HG03460 (cell line): ENCODE results near the gene GAA.

Source experiments
- ATAC-seq: cut with Tn5 transposase; IDR thresholded peaks from one replicate; pipeline ENCODE4 v1.9.1; 2021; ENCODE audit not compliant: unreplicated experiment

The GAA gene

DNA sequence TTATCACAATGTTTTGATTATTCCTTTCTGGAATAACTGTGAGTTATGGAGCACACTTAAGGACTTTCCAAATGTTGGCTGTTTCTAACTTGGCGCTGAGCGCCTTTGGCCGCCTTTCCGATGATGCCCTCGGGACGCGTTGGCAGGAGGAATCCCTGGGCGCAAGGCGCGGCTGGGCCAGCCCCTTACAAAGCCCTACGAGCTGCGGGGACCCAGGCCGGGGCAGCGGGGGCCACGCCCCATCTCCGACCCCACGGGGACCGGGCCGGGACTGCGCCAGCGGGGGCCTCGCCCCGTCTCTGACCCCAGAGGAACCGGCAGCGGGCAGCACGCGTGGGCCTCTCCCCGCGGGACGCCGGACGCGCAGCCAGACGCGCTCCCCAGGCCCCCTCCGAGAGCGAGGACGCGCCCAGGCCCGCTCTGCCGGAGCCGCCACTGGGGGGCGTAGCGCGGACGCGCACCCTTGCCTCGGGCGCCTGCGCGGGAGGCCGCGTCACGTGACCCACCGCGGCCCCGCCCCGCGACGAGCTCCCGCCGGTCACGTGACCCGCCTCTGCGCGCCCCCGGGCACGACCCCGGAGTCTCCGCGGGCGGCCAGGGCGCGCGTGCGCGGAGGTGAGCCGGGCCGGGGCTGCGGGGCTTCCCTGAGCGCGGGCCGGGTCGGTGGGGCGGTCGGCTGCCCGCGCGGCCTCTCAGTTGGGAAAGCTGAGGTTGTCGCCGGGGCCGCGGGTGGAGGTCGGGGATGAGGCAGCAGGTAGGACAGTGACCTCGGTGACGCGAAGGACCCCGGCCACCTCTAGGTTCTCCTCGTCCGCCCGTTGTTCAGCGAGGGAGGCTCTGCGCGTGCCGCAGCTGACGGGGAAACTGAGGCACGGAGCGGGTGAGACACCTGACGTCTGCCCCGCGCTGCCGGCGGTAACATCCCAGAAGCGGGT is at the start of gene GAA:
TSS of gene GAA (plus strand) at position 571 of the 935 bp plus-strand sequence. CDS start 3,006 bp downstream, outside the sequence.
- ATAC-seq, result peak; percentile 63

DNA sequence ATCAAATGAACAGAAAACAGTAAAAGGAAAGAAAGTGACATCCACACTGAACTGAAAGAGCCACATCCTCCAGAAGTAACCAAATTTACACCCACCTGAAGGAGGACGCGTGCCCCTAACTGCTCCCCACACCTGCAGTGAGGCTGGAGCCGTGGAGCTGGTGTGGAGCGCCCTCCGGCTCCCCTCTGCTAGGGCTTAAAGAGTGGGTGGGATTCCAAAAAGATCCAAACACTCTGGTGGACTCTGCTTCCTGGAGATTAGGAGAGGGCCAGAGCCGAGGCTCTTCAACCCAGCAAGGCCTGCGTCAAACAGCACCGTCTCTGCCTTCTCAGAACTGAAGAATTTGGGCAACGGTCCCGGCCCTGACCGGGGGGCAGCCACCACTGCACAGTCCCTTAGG is 49.7 kb upstream of the GAA start:
- no peak for ATAC-seq

DNA sequence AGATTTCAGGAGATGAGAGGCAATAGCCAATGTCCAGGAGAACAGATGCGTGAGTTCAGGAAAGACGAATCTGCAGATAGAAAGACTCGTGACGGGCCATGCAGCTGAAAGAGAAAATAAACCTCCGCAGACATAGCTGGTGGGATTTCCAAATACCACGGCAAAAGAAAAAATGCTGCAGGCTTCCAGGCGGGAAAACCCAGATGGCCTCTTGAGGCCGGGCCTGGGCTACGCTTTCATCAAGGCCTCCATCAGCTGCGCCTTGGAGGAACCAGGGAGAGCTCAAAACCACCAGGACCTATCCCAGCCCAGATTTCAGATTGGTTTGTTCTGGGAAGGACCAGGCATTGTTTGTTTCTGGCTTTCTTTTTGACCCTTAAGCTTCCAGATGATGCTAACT is 48.3 kb upstream of the GAA start:
- no peak for ATAC-seq

DNA sequence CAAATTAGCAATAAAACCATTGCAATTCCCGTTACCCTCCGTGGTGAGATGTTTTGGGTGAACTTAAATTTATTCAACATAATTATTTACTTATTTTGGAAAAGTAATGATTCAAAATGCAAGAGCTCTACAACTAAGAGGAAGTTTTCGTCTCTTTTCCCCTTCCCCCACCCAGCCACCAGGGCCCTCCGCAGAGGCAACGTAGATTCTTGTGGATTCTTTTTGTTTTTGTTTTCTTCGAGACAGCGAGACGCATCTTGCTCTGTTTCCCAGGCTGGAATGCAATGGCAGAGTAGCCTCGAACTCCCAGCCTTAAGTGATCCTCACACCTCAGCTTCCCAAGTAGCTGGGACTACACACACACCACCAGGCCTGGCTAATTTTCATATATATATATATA is 45.8 kb upstream of the GAA start:
- no peak for ATAC-seq

DNA sequence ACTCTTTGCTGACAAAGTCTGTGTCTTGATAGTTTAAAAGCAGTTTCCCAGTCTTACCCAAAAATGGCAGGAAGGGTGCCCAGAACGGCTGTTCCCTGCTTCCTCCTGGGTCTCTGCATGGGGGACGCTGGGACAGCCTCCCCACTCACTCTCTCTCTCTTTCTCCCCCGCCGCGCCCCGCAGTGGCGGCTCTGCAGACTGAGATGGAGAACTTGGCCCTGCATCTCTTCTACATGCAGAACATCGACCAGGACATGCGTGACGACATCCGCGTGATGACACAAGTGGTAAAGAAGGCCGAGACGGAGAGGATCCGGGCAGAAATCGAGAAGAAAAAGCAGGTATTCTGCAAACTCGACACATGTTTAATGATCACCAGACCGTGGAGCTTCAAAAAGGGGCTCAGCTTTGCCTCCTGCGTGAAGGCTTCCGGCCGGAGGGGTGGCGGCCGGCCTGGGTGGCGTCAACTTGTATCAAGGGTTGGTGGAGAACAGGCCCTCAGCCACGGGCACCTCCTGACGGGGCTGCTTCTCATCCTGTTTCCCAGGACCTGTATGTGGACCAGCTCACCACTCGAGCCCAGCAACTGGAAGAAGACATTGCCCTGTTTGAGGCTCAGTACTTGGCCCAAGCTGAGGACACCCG is 42.9 kb upstream of the GAA start:
- ATAC-seq, result no peak

DNA sequence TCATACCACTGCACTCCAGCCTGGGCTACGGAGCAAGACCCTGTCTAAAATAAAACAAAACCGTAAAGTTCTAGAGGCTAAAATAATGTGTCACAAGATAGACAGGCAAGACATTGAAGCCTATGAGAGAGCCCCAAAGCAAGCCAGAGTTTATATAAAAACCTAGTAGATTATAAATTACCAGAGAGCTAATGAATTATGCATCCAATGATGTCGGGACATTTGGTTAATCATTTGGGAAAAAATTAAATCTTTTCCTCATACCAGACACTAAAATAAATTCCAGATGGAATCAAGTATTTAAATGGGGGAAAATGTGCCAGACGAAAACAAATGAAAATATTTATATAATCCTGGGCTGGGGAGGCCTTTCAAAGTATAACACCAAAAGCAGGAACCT is 40.7 kb upstream of the GAA start:
- ATAC-seq, result no peak

DNA sequence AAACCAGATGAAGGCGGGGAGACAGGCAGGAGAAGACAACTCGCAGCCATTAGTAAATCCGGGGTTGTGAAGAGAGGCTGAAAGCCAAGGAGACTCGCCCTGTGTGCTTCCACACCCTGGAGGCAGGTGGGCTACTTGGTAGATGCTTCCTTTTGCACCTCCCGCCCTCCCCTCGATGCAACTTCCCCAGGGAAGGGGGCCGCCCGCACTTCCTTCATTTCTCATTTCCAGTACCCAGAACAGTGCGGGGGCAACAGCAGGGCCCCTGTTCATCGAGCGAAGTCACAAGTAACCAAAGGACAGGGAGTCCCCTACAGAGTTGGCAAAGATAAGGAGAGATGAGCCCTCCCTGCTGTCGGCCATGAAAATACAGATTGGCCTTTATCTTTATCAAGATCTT is 40.0 kb upstream of the GAA start:
- ATAC-seq, result no peak

DNA sequence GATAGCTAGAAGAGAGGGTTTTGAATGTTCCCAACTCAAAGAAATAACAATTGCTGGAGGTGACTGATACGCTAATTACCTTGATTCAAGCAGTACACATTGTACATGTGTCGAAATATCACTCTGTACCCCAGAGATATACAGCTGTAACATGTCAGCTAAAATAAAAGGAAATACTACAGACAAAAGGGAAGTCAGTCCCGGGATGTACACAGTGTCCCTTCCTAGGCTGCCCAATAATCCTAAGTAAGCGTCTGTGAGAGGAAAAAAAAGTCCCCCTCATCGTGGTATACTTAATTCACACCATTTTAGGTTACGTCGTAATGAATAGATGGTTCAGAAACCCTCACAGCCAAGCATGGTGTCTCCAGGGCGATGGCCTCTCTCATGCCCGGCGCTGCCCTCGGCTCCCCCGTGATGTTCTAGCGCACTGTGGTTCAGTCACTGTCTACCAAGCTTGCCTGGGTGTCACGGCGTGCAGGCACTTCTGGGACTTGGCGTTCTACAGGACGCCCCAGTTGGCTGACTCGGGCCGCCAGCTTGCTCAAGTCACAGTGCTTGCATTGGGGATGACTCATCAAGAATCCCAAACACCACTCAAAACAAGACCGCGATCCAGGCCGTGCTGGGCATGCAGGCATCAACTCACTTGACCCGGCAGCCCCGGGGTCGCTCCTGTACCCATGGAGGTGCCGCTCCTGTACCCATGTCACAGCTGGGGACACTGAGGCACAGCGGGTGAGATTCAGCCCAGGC is 37.4 kb upstream of the GAA start:
- no peak for ATAC-seq

DNA sequence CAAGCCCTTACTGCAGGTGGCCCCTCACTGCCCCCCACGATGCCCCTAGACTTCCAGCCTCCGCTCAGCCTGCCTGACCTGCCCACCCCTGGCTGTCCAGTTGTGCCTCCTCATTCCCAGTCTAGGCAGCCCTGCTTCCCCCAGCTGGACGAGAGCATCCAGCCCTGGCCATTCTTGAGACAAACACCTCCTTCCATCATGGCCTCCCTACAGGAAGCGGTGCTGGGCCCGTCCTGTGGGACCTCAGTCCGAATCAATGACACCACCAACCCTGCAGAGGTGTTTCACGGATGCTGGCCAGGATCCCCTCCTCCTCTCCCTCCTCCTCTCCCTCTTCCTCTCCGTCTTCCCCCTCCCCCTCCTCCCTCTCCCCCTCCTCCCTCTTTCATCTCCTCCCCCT is 36.7 kb upstream of the GAA start:
- ATAC-seq, result no peak

DNA sequence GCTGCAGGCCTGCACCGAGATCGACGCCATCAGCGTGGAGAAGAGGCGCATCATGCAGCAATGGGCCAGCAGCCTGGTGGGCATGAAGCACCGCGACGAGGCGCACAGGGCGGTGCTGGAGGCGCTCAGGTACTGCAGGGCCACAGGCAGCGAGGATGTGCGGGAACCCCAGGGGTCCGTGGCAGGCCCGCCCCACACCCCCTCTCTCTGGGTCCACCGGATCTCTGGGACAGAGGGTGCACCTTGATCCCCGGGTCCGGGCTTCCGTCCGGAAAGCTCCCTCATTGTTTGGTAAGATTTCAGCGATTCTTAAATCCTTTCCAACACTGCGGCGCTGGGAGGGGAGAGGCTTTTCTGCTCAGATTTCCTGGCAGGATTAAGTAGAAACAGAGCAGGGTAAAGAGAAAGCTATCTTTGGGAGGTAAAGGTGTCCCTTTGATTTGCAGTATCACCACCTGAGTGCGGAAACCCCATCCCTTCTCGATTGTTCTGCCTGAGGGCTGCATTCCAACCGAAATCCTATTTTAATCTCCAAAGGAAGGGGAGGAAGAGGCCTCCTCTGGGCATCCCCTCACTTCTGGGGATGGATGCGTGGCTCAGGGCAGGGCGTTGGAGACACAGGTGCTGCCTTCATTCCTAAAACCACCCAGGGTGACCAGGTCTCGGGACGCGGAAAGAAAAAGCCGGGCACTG is 35.8 kb upstream of the GAA start:
- no peak for ATAC-seq

DNA sequence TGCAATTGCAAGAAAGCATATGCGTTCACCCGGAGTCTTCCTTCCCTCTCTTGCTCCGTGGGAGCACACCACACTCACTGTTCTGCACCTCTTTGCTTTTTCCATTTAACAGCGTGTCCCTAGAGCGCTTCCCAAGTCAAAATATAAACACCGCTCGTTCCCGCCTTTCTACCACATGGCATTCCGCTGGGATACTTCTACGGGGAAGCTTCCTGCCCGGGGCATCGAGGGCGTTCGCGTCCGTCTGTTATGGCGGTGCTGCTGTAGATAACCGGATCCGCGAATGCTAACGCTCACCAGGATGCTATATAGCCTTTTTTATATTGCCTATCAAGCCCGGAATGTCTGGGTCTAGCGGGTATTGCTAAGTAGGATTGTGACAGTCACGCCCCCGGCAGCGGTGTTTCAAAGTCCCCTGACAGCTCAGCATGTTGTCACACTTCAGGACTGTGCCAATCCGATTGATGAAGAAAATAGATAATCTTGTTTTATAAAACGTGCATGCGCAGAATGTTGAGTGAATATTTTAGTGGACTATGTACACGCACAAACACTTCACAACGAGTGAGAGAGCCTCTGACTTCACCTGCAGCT is 33.9 kb upstream of the GAA start:
- no peak for ATAC-seq

DNA sequence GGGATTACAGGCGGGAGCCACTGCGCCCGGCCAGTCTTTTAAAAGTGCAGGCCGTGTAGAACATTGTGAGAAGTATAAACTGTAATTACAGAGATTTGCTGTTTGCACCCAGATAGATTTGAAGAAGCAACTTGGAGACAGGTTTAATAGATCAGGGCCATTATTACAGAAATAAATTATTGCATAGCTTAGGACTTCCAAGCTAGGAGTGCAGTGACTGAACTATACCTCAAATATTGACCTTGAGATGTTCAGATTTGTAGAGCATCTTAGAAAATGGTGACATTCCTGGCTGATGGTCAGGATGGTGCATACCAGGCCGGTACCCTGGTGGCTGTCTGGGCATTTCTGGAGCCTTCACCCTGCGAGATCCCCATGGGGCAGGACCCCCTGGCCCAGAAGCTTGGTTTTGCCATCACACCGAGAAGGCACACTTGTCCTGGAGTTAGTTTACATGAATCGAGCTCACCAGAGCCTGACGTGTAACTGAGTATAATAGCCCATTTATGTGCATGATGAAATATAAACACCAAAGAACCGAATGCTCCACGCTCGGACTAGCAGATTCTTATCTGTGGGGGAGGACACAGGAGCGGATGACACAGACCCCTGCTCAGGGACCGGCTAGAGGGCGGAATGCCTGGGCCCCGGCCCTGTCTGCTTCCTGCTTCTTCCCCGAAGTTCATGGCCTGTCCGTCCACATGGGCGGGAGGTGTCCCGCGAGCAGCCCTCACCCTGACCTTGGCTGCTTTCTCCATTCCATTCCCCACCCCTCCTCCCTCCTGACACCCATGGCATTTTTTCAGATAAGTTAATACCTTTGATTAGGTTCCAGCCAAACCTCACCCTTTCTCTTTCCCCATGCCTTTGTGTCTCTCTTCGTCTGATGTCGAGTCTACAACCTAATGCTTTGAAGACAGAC is 32.8 kb upstream of the GAA start:
- no peak for ATAC-seq

DNA sequence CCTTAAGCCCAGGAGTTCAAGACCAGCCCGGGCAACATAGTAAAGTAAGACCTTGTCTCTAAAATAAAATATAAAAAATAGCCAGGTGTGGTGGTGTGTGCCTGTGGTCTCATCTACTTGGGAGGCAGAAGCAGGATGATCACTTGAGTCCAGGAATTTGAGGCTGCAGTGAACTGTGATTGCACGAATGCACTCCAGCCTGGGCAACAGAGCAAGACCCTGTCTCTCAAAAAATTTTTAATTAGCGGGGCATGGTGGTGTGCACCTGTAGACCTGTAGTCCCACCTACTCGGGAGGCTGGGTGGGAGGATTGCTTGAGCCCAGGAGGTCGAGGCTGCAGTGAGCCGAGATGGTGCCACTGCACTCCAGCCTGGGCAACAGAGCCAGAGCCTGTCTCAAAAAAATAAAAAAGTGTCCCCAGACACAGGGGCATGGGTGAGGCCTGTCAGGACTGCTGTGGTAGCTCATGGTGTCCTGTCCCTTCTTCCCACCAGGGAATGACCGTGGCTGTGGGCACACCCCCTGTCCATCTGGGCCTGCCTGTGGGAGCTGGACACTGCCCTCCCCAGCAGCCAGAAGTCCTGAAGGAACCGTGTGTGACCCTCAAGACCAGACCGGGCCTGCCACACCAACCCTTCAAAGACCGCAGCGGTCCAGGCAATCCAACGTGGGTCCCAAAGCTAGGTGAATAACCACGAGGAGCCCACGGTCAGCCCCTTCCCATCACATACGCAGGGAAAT is 30.8 kb upstream of the GAA start:
- ATAC-seq, result no peak

DNA sequence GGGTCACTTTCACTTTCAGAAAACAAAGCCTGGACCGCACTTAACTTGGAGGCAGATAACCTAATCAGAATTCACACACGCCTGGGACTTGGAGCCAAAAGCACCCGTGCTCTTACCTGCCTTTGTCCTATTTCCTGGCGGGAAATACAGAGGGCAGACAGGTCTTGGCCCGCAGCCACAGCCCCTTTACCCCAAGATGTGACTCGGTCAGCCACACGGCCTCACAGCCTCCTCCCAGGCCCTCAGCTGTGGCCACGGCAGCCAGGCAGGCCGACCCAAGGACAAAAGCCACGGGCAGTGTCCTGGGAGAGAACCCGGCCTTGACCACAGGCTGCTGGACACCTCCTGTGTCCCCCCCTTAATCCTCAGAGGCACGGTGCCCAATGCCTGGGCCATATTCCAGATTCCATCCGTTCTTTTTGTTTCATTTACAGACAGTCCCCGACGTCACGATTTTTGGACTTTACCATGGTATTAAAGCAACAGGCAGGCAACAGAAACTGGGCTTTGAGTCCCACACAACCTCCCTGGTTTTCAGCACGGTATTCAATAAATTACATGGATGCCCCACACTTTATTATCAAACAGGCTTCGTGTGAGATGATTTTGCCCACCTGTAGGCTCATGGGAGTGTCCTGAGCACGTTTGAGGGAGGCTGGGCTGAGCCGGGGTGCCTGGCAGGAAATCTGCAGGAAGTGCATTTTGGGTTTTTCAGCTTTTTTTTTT is 30.1 kb upstream of the GAA start:
- no peak for ATAC-seq

DNA sequence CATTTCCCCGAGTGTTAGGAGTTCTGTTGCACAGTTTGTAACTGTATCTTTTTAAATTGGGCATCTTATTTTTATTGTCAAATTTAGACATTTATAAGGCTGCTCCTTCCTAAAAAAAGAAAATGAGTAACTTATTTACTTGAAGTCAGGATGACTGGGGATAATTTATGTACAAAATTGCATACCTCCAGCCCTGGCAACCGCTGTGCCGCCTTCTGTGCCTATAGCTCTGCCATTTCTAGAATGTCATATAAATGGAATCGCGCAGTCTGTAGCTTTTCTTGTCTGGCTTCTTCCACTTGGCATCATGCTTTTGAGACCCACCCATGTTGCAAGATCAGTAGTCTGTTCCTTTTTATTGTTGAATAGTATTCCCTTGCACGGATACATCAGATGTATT is 29.0 kb upstream of the GAA start:
- no peak for ATAC-seq

DNA sequence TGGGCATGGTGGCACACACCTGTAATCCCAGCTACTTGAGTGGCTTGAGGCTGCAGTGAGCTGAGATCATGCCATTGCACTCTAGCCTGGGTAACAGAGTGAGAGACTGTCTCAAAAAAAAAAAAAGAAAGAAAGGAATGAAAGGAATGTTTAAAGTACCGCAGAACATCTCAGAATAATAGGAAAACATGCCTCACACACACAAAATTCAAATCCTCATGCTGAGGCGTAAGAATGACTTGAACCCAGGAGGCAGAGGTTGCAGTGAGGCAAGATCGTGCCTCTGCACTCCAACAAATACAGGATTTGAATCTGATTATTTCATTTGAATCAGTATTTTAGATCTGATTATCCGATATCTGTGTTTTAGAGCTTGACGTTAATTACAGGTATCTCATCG is 21.3 kb upstream of the GAA start:
- no peak for ATAC-seq

DNA sequence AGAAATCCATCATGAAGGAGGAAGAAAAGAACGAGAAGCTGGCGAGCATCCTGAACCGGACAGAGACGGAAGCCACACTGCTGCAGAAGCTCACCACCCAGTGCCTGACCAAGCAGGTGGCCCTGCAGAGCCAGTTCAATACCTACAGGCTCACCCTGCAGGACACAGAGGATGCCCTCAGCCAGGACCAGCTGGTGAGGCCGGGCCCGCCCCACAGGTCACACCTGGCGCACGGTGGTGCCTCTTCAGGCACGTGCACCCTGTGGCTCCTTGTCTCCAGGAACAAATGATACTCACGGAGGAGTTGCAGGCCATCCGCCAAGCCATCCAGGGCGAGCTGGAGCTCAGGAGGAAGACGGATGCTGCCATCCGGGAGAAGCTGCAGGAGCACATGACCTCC is 19.8 kb upstream of the GAA start:
- ATAC-seq, result no peak

DNA sequence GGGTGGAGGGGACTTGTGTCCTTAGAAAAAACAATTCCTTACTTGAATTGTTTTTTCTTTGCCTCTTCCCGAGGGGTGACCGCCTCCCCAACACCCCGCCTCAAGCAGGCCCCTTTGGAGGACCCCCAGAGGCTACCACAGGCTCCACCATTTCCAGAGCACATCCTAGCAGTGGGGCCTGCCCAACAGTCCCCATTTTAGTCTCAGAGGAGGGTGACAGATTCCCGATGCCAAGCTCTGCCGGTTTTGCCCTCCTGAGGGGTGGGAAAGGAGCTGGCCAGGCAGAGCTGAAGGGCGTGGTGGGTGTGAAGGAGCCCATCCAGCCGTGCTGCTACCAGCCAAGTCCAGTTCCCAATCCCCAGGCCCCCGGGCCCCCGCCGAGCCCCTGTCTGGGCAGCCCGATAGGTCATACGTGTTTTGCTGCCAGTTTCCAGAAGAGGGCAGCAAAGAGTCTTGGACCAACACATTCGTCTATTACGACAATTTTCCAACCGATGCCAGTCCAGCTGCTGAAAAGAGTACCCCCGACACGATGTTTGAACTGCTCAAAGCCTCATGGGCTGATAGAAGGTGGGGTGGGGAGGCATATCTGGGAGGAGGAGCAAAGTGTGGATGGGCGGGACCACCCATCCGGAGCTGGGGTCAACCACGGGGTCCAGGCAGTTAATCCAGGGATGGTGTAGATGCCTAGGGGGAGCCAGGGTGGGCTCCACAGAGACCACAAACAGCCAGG is 18.8 kb upstream of the GAA start:
- no peak for ATAC-seq
